SK-N-SH (cell line): ENCODE measurements around the gene ADAMTS9. TPM values are rescaled to one million over a fixed set of nuclear protein-coding genes. Genes with fewer than 3 reads are reported as not detected.

Experiments
- CTCF ChIA-PET: fragments of 300-600, 350-600 bp; formaldehyde crosslinking; extraction: SDS; loops from one replicate; lab custom pipeline; 2021; lab: Yijun Ruan, JAX
- POLR2A ChIA-PET: fragments of 350-600 bp; sonication (Branson Sonifier 250); formaldehyde crosslinking; extraction: SDS; loops from one replicate; lab custom pipeline; 2020; ENCODE audit warnings: antibody characterized with exemption, inconsistent platforms; lab: Yijun Ruan, JAX
- DNase-seq: peaks from one replicate; pipeline ENCODE4 v3.0.0; 2012
- H2AFZ ChIP-seq: fragments of 200-600 bp; sonication (generic); 2 replicates; pipeline ENCODE4 v1.8.1; 2016; ENCODE audit warnings: antibody characterized with exemption, mild to moderate bottlenecking, low read depth
- H3F3A ChIP-seq: fragments of 200-600 bp; sonication (generic); replicated peaks from 2 replicates; pipeline ENCODE3; 2016; ENCODE audit warnings: antibody characterized with exemption, mild to moderate bottlenecking; ENCODE audit not compliant: insufficient read depth
- H3K27ac ChIP-seq, 2 experiments: fragments of 200-500 bp in 1 of 2; fragments of 200-600 bp in 1 of 2; sonication (Bioruptor generic) in 1 of 2; sonication (generic), shearing (Covaris generic) in 1 of 2; 2 replicates each; pipeline versions ENCODE4 v1.5.1 to v1.6.1; 2014 to 2016; ENCODE audit warnings: low read depth in 2 of 2, inconsistent platforms in 1 of 2, low read length in 1 of 2, mild to moderate bottlenecking in 1 of 2, mixed read lengths in 1 of 2
- H3K27me3 ChIP-seq: fragments of 200-600 bp; sonication (generic), shearing (Covaris generic); 2 replicates; pipeline ENCODE4 v1.6.1; 2016; ENCODE audit warnings: mixed run types; ENCODE audit not compliant: insufficient read depth
- H3K36me3 ChIP-seq, 2 experiments: fragments of 200-500 bp in 1 of 2; fragments of 200-600 bp in 1 of 2; sonication (Bioruptor generic) in 1 of 2; sonication (generic) in 1 of 2; replicated peaks in 1 of 2; 2 replicates each; pipeline versions ENCODE3 to v1.5.1; 2014 to 2016; ENCODE audit warnings: low read length in 1 of 2, mild to moderate bottlenecking in 1 of 2; ENCODE audit not compliant: insufficient read depth in 2 of 2, control insufficient read depth in 1 of 2
- H3K4me1 ChIP-seq, 2 experiments: fragments of 200-500 bp in 1 of 2; fragments of 200-600 bp in 1 of 2; sonication (Bioruptor generic) in 1 of 2; sonication (generic), shearing (Covaris generic) in 1 of 2; 2 replicates each; pipeline versions ENCODE4 v1.5.1 to v1.6.1; 2014 to 2016; ENCODE audit warnings: low read depth in 1 of 2, low read length in 1 of 2, mixed run types in 1 of 2; ENCODE audit not compliant: insufficient read depth in 2 of 2, control insufficient read depth in 1 of 2
- H3K4me2 ChIP-seq: fragments of 200-600 bp; sonication (generic), shearing (Covaris generic); 2 replicates; pipeline ENCODE4 v1.6.1; 2017; ENCODE audit warnings: mixed run types
- H3K4me3 ChIP-seq, 2 experiments: fragments of 200-500 bp in 1 of 2; fragments of 200-600 bp in 1 of 2; sonication (Bioruptor generic) in 1 of 2; sonication (generic), shearing (Covaris generic) in 1 of 2; 2 replicates each; pipeline versions ENCODE4 v1.5.1 to v1.8.1; 2014 to 2016; ENCODE audit warnings: low read depth in 2 of 2, inconsistent platforms in 1 of 2, low read length in 1 of 2, mild to moderate bottlenecking in 1 of 2, mixed read lengths in 1 of 2, moderate library complexity in 1 of 2
- H3K79me2 ChIP-seq: fragments of 200-600 bp; sonication (generic); 2 replicates; pipeline ENCODE4 v1.8.1; 2017; ENCODE audit warnings: mild to moderate bottlenecking; ENCODE audit not compliant: insufficient read depth
- H3K9ac ChIP-seq: fragments of 200-600 bp; sonication (generic); 2 replicates; pipeline ENCODE4 v1.6.1; 2017; ENCODE audit warnings: mixed run types
- H3K9me2 ChIP-seq: fragments of 200-600 bp; sonication (generic); 2 replicates; pipeline ENCODE4 v1.6.1; 2017; ENCODE audit warnings: mixed run types
- H3K9me3 ChIP-seq: fragments of 200-600 bp; sonication (generic); 2 replicates; pipeline ENCODE4 v1.6.1; 2017; ENCODE audit warnings: mixed run types, mild to moderate bottlenecking, moderate library complexity
- H4K20me1 ChIP-seq: fragments of 200-600 bp; sonication (generic); 2 replicates; pipeline ENCODE4 v1.6.1; 2017; ENCODE audit warnings: mild to moderate bottlenecking, mixed run types; ENCODE audit not compliant: insufficient read depth
- CHD2 ChIP-seq: fragments of 150-350 bp; IDR thresholded peaks from 2 replicates; pipeline ENCODE4 v1.6.1; 2018; ENCODE audit warnings: low read length; ENCODE audit not compliant: partially characterized antibody
- EP300 ChIP-seq, 2 experiments: IDR thresholded peaks; 2 replicates each; pipeline versions ENCODE4 v1.4.0 to v1.6.1; 2012; ENCODE audit warnings: borderline replicate concordance in 1 of 2, low read depth in 1 of 2, low read length in 1 of 2
- EZH2phosphoT487 ChIP-seq: fragments of 200-600 bp; sonication (generic); IDR thresholded peaks from 2 replicates; pipeline ENCODE4 v1.6.1; 2017; ENCODE audit warnings: low read depth, mixed run types, mild to moderate bottlenecking, antibody characterized with exemption, moderate library complexity, borderline replicate concordance
- FOXJ3 ChIP-seq: sonication (generic); formaldehyde crosslinking; IDR thresholded peaks from 2 replicates; pipeline ENCODE4 v1.5.1; 2020; ENCODE audit warnings: mild to moderate bottlenecking, missing genetic modification reagents
- FOXM1 ChIP-seq: IDR thresholded peaks from 2 replicates; pipeline ENCODE4 v1.4.0; 2012; ENCODE audit warnings: low read depth, mild to moderate bottlenecking
- GATA2 ChIP-seq: sonication (generic); formaldehyde crosslinking; IDR thresholded peaks from 2 replicates; pipeline ENCODE4 v1.5.0; 2020; ENCODE audit warnings: mild to moderate bottlenecking, missing genetic modification reagents
- JUND ChIP-seq: IDR thresholded peaks from 2 replicates; pipeline ENCODE4 v1.4.0; 2012
- MEF2A ChIP-seq: IDR thresholded peaks from 2 replicates; pipeline ENCODE4 v1.4.0; 2012; ENCODE audit warnings: low read depth, borderline replicate concordance
- MXI1 ChIP-seq: IDR thresholded peaks from 2 replicates; pipeline ENCODE4 v1.6.1; 2012; ENCODE audit warnings: mild to moderate bottlenecking, low read depth, low read length, improper control_type of control experiment
- RCOR1 ChIP-seq: fragments of 150-350 bp; IDR thresholded peaks from 2 replicates; pipeline ENCODE4 v1.6.1; 2017; ENCODE audit warnings: antibody characterized with exemption, low read length
- RFX5 ChIP-seq: IDR thresholded peaks from 2 replicates; pipeline ENCODE4 v1.6.1; 2012; ENCODE audit warnings: mild to moderate bottlenecking, improper control_type of control experiment, low read length
- RXRA ChIP-seq: IDR thresholded peaks from 2 replicates; pipeline ENCODE4 v1.4.0; 2012; ENCODE audit warnings: low read depth, mild to moderate bottlenecking, borderline replicate concordance
- TEAD4 ChIP-seq: IDR thresholded peaks from 2 replicates; pipeline ENCODE4 v1.4.0; 2012; ENCODE audit warnings: mild to moderate bottlenecking, borderline replicate concordance; ENCODE audit not compliant: insufficient read depth
- YY1 ChIP-seq: IDR thresholded peaks from 2 replicates; pipeline ENCODE4 v1.4.0; 2012; ENCODE audit warnings: low read depth, mild to moderate bottlenecking
- WGBS: methylation state at CpG from one replicate; pipeline ENCODE4 v1.1.6; 2017; ENCODE audit warnings: low lambda C conversion rate; 5-methylcytosine and 5-hydroxymethylcytosine counted together
- polyA plus RNA-seq, 3 experiments: library from polyadenylated mRNA; depleted of rRNA; stranded (reverse); fragments of >200 nt; gene quantifications; 2 replicates each; pipeline ENCODE4 v1.2.3, GENCODE V29; 2012
- TF ChIP-seq, protein P1 (sequence below): fragments of 200-600 bp; sonication (generic); IDR thresholded peaks from 2 replicates; pipeline ENCODE4 v1.6.1; 2017; ENCODE audit warnings: antibody characterized with exemption, mild to moderate bottlenecking, moderate library complexity
- TF ChIP-seq, protein P2 (sequence below): IDR thresholded peaks from 2 replicates; pipeline ENCODE4 v1.6.1; 2012; ENCODE audit warnings: mild to moderate bottlenecking, low read depth, low read length, moderate library complexity
- TF ChIP-seq, protein P3 (sequence below): IDR thresholded peaks from 2 replicates; pipeline ENCODE4 v1.4.0; 2012; ENCODE audit warnings: low read depth, borderline replicate concordance

Gene ADAMTS9
- polyA plus RNA-seq, 1 of the 3 experiments (the other 2 are of a cell fraction): 4.1 TPM

DNA sequence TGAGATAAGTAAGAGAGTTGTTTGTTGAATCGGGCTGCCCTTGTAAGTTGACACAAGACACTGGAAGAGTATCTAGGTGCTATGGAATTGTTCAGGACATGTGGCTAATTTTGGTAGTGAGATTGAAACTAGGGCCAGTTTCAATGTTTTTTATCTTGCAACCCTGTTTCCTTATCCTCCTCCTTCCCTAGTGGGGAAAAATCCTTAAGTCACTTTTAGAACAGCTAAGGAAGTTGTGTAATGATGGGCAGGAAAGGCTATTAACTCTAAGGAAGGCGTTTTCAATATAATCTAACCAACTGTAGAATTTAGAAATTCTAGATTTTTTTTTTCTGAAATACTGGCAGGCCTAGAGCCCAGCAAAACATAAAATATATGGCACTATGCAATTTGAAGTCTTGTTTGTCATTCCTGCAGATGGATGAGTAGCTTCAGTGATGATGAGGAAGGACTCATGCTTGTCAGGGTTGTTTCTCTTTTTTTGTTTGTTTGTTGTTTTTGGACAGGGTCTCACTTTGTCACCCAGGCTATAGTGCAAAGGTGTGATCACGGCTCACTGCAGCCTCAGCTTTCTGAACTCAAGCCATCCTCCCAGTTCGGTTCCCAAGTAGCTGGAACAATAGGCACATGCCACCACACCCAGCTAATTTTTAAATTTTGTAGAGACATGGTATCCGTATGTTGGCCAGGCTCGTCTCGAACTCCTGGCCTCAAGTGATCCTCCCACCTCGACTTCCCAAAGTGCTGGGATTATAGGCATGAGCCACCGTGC, 27.6 kb upstream of the ADAMTS9 start (continued):
- TF ChIP-seq, protein P1, sequence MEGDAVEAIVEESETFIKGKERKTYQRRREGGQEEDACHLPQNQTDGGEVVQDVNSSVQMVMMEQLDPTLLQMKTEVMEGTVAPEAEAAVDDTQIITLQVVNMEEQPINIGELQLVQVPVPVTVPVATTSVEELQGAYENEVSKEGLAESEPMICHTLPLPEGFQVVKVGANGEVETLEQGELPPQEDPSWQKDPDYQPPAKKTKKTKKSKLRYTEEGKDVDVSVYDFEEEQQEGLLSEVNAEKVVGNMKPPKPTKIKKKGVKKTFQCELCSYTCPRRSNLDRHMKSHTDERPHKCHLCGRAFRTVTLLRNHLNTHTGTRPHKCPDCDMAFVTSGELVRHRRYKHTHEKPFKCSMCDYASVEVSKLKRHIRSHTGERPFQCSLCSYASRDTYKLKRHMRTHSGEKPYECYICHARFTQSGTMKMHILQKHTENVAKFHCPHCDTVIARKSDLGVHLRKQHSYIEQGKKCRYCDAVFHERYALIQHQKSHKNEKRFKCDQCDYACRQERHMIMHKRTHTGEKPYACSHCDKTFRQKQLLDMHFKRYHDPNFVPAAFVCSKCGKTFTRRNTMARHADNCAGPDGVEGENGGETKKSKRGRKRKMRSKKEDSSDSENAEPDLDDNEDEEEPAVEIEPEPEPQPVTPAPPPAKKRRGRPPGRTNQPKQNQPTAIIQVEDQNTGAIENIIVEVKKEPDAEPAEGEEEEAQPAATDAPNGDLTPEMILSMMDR: no peak
- no peak for TF ChIP-seq RFX5
- no peak for TF ChIP-seq RXRA

DNA sequence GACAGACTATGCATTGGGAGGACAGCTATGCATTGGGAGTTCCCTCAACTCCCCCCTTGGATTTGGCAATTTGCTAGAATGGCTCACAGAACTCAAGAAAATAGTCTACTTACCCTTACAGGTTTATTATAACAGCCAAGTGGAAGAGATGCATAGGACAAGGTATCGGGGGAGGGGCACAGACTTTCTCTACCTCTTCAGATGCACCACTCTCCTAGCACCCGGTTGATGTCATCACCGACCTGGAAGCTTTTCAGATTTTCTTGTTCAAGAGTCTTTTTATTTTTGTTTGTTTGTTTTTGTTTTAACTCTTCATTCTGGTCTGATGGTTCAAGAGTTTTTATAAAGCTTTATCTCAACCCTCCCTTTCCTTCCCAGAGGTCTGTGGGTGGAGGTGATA, 20.7 kb upstream of the ADAMTS9 start:
- Histone ChIP-seq H3K4me1 (no peaks in the 10 kb centered on the region), H3K9ac (no peak overlapping the region), H3F3A (no peaks in the 10 kb centered on the region), H3K4me3 (no peak overlapping the region), H3K27ac (no peak overlapping the region), H3K36me3 (no peaks in the 10 kb centered on the region), H2AFZ (no peak overlapping the region), H3K27me3 (no peaks in the 10 kb centered on the region), H3K9me3 (no peaks in the 10 kb centered on the region), H4K20me1 (no peaks in the 10 kb centered on the region), H3K4me2 (no peak overlapping the region), H3K79me2 (no peaks in the 10 kb centered on the region), H3K9me2 (no peaks in the 10 kb centered on the region)
- CTCF ChIA-PET: interaction anchor here (0.9 to 1.7 kb wide), 4 partner anchors 8 to 178 kb away, joined by 3 to 4 read pairs (median 4); no protein-coding TSS in a partner anchor
- no peak for DNase-seq
- POLR2A ChIA-PET: no interaction called here
- TF ChIP-seq RXRA: no peak
- TF ChIP-seq, protein P2, sequence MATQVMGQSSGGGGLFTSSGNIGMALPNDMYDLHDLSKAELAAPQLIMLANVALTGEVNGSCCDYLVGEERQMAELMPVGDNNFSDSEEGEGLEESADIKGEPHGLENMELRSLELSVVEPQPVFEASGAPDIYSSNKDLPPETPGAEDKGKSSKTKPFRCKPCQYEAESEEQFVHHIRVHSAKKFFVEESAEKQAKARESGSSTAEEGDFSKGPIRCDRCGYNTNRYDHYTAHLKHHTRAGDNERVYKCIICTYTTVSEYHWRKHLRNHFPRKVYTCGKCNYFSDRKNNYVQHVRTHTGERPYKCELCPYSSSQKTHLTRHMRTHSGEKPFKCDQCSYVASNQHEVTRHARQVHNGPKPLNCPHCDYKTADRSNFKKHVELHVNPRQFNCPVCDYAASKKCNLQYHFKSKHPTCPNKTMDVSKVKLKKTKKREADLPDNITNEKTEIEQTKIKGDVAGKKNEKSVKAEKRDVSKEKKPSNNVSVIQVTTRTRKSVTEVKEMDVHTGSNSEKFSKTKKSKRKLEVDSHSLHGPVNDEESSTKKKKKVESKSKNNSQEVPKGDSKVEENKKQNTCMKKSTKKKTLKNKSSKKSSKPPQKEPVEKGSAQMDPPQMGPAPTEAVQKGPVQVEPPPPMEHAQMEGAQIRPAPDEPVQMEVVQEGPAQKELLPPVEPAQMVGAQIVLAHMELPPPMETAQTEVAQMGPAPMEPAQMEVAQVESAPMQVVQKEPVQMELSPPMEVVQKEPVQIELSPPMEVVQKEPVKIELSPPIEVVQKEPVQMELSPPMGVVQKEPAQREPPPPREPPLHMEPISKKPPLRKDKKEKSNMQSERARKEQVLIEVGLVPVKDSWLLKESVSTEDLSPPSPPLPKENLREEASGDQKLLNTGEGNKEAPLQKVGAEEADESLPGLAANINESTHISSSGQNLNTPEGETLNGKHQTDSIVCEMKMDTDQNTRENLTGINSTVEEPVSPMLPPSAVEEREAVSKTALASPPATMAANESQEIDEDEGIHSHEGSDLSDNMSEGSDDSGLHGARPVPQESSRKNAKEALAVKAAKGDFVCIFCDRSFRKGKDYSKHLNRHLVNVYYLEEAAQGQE: no peak
- TF ChIP-seq MXI1: no peak
- no peak for TF ChIP-seq GATA2
- 64% methylated on average over 3 of the region's 3 CpGs for WGBS

DNA sequence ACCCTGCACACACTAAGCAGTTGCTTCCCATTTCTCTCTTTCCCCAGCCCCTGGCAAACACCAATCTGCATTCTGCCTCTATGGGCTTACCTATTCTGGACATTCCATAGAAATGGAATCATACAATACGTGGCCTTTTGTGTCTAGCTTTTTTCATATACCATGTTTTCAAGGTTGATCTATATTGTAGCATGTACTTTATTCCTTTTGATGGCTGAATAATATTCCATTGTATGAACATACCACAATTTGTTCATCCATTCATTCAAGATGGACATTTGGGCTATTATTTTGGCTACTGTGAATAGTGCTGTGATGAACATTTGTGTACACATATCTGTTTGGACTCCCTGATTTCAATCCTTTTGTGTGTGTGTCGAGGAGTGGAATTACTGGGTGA, 18.1 kb upstream of the ADAMTS9 start:
- no peak overlapping the region for H3K4me2 ChIP-seq
- H3K27ac ChIP-seq: no peak overlapping the region
- H3K4me1 ChIP-seq: no peaks in the 10 kb centered on the region; a peak in 1 of 4 replicates
- H3F3A ChIP-seq: no peaks in the 10 kb centered on the region
- H4K20me1 ChIP-seq: no peaks in the 10 kb centered on the region
- POLR2A ChIA-PET: no interaction called here
- H3K9me3 ChIP-seq: no peaks in the 10 kb centered on the region
- WGBS: 68% methylated on average over 2 of the region's 2 CpGs
- H2AFZ ChIP-seq: no peak overlapping the region
- H3K4me3 ChIP-seq: no peak overlapping the region
- H3K9me2 ChIP-seq: no peaks in the 10 kb centered on the region
- no peaks in the 10 kb centered on the region for H3K36me3 ChIP-seq
- H3K27me3 ChIP-seq: no peaks in the 10 kb centered on the region
- no peaks in the 10 kb centered on the region for H3K79me2 ChIP-seq
- CTCF ChIA-PET: no interaction called here
- DNase-seq: no peak
- no peak overlapping the region for H3K9ac ChIP-seq
- no peak for TF ChIP-seq EP300 (IDR thresholded peaks at IDR 0.05; ENCODE audit: borderline replicate concordance in 1 of 2, low read depth in 1 of 2, low read length in 1 of 2)
- no peak for TF ChIP-seq RXRA
- TF ChIP-seq YY1: no peak
- TF ChIP-seq RCOR1: no peak
- no peak for TF ChIP-seq MEF2A
- TF ChIP-seq GATA2: no peak
- TF ChIP-seq RFX5: no peak
- TF ChIP-seq, protein P3, sequence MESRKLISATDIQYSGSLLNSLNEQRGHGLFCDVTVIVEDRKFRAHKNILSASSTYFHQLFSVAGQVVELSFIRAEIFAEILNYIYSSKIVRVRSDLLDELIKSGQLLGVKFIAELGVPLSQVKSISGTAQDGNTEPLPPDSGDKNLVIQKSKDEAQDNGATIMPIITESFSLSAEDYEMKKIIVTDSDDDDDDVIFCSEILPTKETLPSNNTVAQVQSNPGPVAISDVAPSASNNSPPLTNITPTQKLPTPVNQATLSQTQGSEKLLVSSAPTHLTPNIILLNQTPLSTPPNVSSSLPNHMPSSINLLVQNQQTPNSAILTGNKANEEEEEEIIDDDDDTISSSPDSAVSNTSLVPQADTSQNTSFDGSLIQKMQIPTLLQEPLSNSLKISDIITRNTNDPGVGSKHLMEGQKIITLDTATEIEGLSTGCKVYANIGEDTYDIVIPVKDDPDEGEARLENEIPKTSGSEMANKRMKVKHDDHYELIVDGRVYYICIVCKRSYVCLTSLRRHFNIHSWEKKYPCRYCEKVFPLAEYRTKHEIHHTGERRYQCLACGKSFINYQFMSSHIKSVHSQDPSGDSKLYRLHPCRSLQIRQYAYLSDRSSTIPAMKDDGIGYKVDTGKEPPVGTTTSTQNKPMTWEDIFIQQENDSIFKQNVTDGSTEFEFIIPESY: no peak
- no peak for TF ChIP-seq FOXJ3 (CRISPR knock-in tag)
- TF ChIP-seq FOXM1: no peak
- no peak for TF ChIP-seq TEAD4
- no peak for TF ChIP-seq CHD2
- no peak for TF ChIP-seq EZH2phosphoT487
- TF ChIP-seq JUND: no peak
